ENCODE measurements around the gene VPS35.

VPS35 gene

GRCh38 chr16:46673320-46674013, 15.5 kb downstream of the VPS35 start:
- Histone ChIP-seq H3K4me3 (ENCODE audit: insufficient read depth, low read depth, low read length, poor library complexity, severe bottlenecking) (no peak overlapping the region), H3K36me3 (ENCODE audit: control insufficient read depth, insufficient read depth, low read length) (peaks cover 61% of the 10 kb centered on the region), H3K27me3 (replicated peaks; ENCODE audit: control insufficient read depth, insufficient read depth, low read length, poor library complexity, severe bottlenecking) (no peaks in the 10 kb centered on the region), H3K27ac (ENCODE audit: insufficient read depth, low read length, poor library complexity, severe bottlenecking) (no peak overlapping the region), H3K4me1 (ENCODE audit: control insufficient read depth, insufficient read depth, low read length, poor library complexity, severe bottlenecking) (no peaks in the 10 kb centered on the region), H3K9me3 (ENCODE audit: control insufficient read depth, low read length) (no peaks in the 10 kb centered on the region)
- peak; percentile 7 to 18 (median 12) for DNase-seq

GRCh38 chr16:46662123-46662522, 26.9 kb downstream of the VPS35 start:
- H3K27me3 ChIP-seq (replicated peaks; ENCODE audit: control insufficient read depth, insufficient read depth, low read length, poor library complexity, severe bottlenecking): no peaks in the 10 kb centered on the region
- H3K4me1 ChIP-seq (ENCODE audit: control insufficient read depth, insufficient read depth, low read length, poor library complexity, severe bottlenecking): no peaks in the 10 kb centered on the region
- no peaks in the 10 kb centered on the region for H3K9me3 ChIP-seq (ENCODE audit: control insufficient read depth, low read length)
- H3K36me3 ChIP-seq (ENCODE audit: control insufficient read depth, insufficient read depth, low read length): peaks cover 40% of the 10 kb centered on the region
- H3K27ac ChIP-seq (ENCODE audit: insufficient read depth, low read length, poor library complexity, severe bottlenecking): no peak overlapping the region
- no peak overlapping the region for H3K4me3 ChIP-seq (ENCODE audit: insufficient read depth, low read depth, low read length, poor library complexity, severe bottlenecking)
- DNase-seq: no peak

GRCh38 chr16:46658925-46659324, 30.1 kb downstream of the VPS35 start:
- Histone ChIP-seq H3K27ac (ENCODE audit: insufficient read depth, low read length, poor library complexity, severe bottlenecking) (no peak overlapping the region), H3K9me3 (ENCODE audit: control insufficient read depth, low read length) (no peaks in the 10 kb centered on the region), H3K4me3 (ENCODE audit: insufficient read depth, low read depth, low read length, poor library complexity, severe bottlenecking) (no peak overlapping the region), H3K27me3 (replicated peaks; ENCODE audit: control insufficient read depth, insufficient read depth, low read length, poor library complexity, severe bottlenecking) (no peaks in the 10 kb centered on the region), H3K4me1 (ENCODE audit: control insufficient read depth, insufficient read depth, low read length, poor library complexity, severe bottlenecking) (no peaks in the 10 kb centered on the region), H3K36me3 (ENCODE audit: control insufficient read depth, insufficient read depth, low read length) (peaks cover 31% of the 10 kb centered on the region)
- DNase-seq: no peak

- no peaks in the 10 kb centered on the region for H3K36me3 ChIP-seq (ENCODE audit: control insufficient read depth, insufficient read depth, low read length)
- no peaks in the 10 kb centered on the region for H3K27me3 ChIP-seq (replicated peaks; ENCODE audit: control insufficient read depth, insufficient read depth, low read length, poor library complexity, severe bottlenecking)
- H3K4me3 ChIP-seq (ENCODE audit: insufficient read depth, low read depth, low read length, poor library complexity, severe bottlenecking): no peak overlapping the region
- no peaks in the 10 kb centered on the region for H3K9me3 ChIP-seq (ENCODE audit: control insufficient read depth, low read length)
- H3K4me1 ChIP-seq (ENCODE audit: control insufficient read depth, insufficient read depth, low read length, poor library complexity, severe bottlenecking): no peaks in the 10 kb centered on the region
- DNase-seq: no peak
- no peak overlapping the region for H3K27ac ChIP-seq (ENCODE audit: insufficient read depth, low read length, poor library complexity, severe bottlenecking)
These were observed 37.7 kb downstream of the VPS35 start for GRCh38 chr16:46651305-46651704.

- H3K27ac ChIP-seq (ENCODE audit: insufficient read depth, low read length, poor library complexity, severe bottlenecking): no peak overlapping the region
- no peak overlapping the region for H3K4me3 ChIP-seq (ENCODE audit: insufficient read depth, low read depth, low read length, poor library complexity, severe bottlenecking)
- H3K36me3 ChIP-seq (ENCODE audit: control insufficient read depth, insufficient read depth, low read length): no peaks in the 10 kb centered on the region
- no peaks in the 10 kb centered on the region for H3K9me3 ChIP-seq (ENCODE audit: control insufficient read depth, low read length)
- H3K27me3 ChIP-seq (replicated peaks; ENCODE audit: control insufficient read depth, insufficient read depth, low read length, poor library complexity, severe bottlenecking): no peaks in the 10 kb centered on the region
- no peak for DNase-seq
- no peaks in the 10 kb centered on the region for H3K4me1 ChIP-seq (ENCODE audit: control insufficient read depth, insufficient read depth, low read length, poor library complexity, severe bottlenecking)
These were observed 38.7 kb downstream of the VPS35 start for GRCh38 chr16:46650254-46650623.

- H3K4me1 ChIP-seq (ENCODE audit: control insufficient read depth, insufficient read depth, low read length, poor library complexity, severe bottlenecking): no peaks in the 10 kb centered on the region
- no peak overlapping the region for H3K27ac ChIP-seq (ENCODE audit: insufficient read depth, low read length, poor library complexity, severe bottlenecking)
- H3K9me3 ChIP-seq (ENCODE audit: control insufficient read depth, low read length): no peaks in the 10 kb centered on the region
- no peak for DNase-seq
- no peaks in the 10 kb centered on the region for H3K27me3 ChIP-seq (replicated peaks; ENCODE audit: control insufficient read depth, insufficient read depth, low read length, poor library complexity, severe bottlenecking)
- H3K4me3 ChIP-seq (ENCODE audit: insufficient read depth, low read depth, low read length, poor library complexity, severe bottlenecking): no peak overlapping the region
- H3K36me3 ChIP-seq (ENCODE audit: control insufficient read depth, insufficient read depth, low read length): no peaks in the 10 kb centered on the region
These were observed 39.3 kb downstream of the VPS35 start for GRCh38 chr16:46649588-46650253.

GRCh38 chr16:46648656-46649055, 40.3 kb downstream of the VPS35 start:
- no peak for DNase-seq
- H3K4me1 ChIP-seq (ENCODE audit: control insufficient read depth, insufficient read depth, low read length, poor library complexity, severe bottlenecking): no peaks in the 10 kb centered on the region
- no peak overlapping the region for H3K4me3 ChIP-seq (ENCODE audit: insufficient read depth, low read depth, low read length, poor library complexity, severe bottlenecking)
- H3K9me3 ChIP-seq (ENCODE audit: control insufficient read depth, low read length): no peaks in the 10 kb centered on the region
- no peaks in the 10 kb centered on the region for H3K27me3 ChIP-seq (replicated peaks; ENCODE audit: control insufficient read depth, insufficient read depth, low read length, poor library complexity, severe bottlenecking)
- H3K36me3 ChIP-seq (ENCODE audit: control insufficient read depth, insufficient read depth, low read length): no peaks in the 10 kb centered on the region
- H3K27ac ChIP-seq (ENCODE audit: insufficient read depth, low read length, poor library complexity, severe bottlenecking): no peak overlapping the region

- no peak overlapping the region for H3K4me3 ChIP-seq (ENCODE audit: insufficient read depth, low read depth, low read length, poor library complexity, severe bottlenecking)
- no peak for DNase-seq
- H3K4me1 ChIP-seq (ENCODE audit: control insufficient read depth, insufficient read depth, low read length, poor library complexity, severe bottlenecking): no peaks in the 10 kb centered on the region
- no peaks in the 10 kb centered on the region for H3K36me3 ChIP-seq (ENCODE audit: control insufficient read depth, insufficient read depth, low read length)
- H3K9me3 ChIP-seq (ENCODE audit: control insufficient read depth, low read length): no peaks in the 10 kb centered on the region
- H3K27ac ChIP-seq (ENCODE audit: insufficient read depth, low read length, poor library complexity, severe bottlenecking): no peak overlapping the region
- no peaks in the 10 kb centered on the region for H3K27me3 ChIP-seq (replicated peaks; ENCODE audit: control insufficient read depth, insufficient read depth, low read length, poor library complexity, severe bottlenecking)
These were observed 49.7 kb downstream of the VPS35 start for GRCh38 chr16:46638947-46639925.

- Histone ChIP-seq H3K36me3 (ENCODE audit: control insufficient read depth, insufficient read depth, low read length) (no peaks in the 10 kb centered on the region), H3K4me1 (ENCODE audit: control insufficient read depth, insufficient read depth, low read length, poor library complexity, severe bottlenecking) (no peaks in the 10 kb centered on the region), H3K27me3 (replicated peaks; ENCODE audit: control insufficient read depth, insufficient read depth, low read length, poor library complexity, severe bottlenecking) (no peaks in the 10 kb centered on the region), H3K9me3 (ENCODE audit: control insufficient read depth, low read length) (no peaks in the 10 kb centered on the region), H3K27ac (ENCODE audit: insufficient read depth, low read length, poor library complexity, severe bottlenecking) (no peak overlapping the region), H3K4me3 (ENCODE audit: insufficient read depth, low read depth, low read length, poor library complexity, severe bottlenecking) (no peak overlapping the region)
- no peak for DNase-seq
These were observed 55.9 kb downstream of the VPS35 start for GRCh38 chr16:46632778-46633733.
